NCI-H526 (cell line): ENCODE results near the gene C1orf94.

Experiments used
- DNase-seq, 2 experiments: peaks; one replicate each; lab custom pipeline; 2025; lab: John Stamatoyannopoulos, UW

The C1orf94 gene

GRCh38 chr1:34262023-34262853, 85.5 kb downstream of the C1orf94 start:
- DNase-seq = no peak

- DNase-seq = no peak
Observed at GRCh38 chr1:34262921-34263320, 86.2 kb downstream of the C1orf94 start.

DNA sequence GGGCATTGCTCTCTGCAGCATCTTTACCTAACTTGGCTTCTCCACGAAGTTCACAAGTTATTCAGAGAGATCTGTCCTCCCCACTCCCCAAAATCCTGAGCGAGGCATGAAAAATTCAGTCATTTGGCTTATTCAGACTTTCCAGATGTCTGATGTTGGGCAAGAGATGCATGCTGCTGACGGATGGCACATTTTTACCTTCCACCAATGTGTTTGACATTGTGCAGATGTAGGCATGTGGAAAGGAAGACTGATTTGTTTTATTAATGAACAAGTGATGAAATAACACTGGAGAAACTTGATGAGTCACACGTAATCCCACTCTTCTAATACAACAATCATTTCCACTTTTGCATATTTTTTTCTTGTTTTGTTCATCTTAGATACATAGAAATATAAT, 86.7 kb downstream of the C1orf94 start:
- no peak for DNase-seq

GRCh38 chr1:34265396-34265795, 88.7 kb downstream of the C1orf94 start:
- DNase-seq = peak; percentile 9 to 40

DNA sequence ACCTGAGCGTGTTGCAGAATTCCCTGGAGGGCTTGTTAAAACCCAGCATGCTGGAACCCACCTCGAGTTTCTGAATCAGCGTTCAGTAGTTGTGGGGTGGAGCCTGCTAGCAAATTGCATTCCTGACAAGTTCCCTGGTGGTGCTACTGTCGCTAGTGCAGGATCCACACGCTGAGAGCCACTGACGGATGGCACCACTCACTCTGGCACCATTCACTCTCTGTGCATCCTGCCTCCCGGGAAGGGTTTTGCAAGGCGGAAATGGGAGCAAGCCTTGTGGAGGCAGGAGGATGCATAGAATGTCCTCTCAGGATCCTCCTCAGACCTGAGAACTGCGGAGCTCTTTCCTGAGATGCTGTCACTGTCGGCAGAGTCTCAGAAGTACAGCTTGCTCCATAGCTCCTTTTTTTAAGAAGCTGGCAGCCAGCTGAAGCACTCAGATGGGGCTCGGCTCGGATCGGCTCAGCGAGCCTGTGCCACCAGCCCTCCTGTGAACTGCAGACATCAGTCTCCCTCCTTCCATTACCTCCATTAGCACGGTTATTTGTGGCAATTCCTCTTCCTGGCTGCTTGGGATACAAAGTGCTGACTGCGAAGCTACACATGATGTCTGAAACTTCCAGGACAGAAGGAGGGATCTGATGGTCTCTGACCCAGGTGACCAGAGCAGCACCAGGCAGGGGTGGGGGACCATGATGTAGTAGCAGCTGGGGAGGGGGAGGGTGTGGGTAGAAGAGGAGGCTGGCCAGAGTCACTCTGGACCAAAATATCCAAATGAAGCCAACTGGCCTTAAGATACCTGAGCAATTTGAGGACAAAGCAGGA, 89.6 kb downstream of the C1orf94 start:
- DNase-seq = peak; percentile 67 to 88

DNA sequence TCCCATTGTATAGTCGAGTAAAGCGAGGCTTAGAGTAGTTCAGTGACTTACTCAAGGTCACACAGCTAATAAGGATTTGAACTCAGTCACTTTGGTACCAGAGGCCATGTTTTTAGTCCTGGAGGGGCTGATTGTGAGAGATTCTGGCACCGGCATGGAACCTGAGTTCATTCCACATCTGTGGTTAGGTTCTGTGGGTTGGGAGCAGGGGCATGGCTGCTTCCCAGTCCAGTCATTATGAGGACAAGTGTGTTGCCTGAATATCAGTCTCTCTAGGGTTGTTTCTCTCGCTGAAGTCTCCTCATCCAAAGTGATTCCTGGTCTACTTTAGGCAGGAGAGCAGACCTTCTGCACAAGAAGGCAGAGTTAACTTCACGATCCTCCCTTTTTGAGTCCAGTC, 90.6 kb downstream of the C1orf94 start:
- no peak for DNase-seq

GRCh38 chr1:34268311-34268954, 91.7 kb downstream of the C1orf94 start:
- DNase-seq = peak; percentile 90 to 94
